Left lung (tissue), 10 donors: ENCODE measurements around the gene ECSCR. TPM values are rescaled to one million over a fixed set of nuclear protein-coding genes. Genes with fewer than 3 reads are reported as not detected.

Experiments used
- ATAC-seq: fragments of 200-7000 bp; cut with Tn5 transposase; one replicate; pipeline ENCODE4 v1.9.1; 2020; ENCODE audit warnings: moderate library complexity
- DNase-seq, 4 donors: peaks; one replicate each; pipeline ENCODE4 v3.0.0-alpha.2; 2013 to 2020
- H3K27ac ChIP-seq, 2 donors: fragments of 200-600 bp; sonication (generic) in 1 of 2; one replicate each; pipeline versions ENCODE4 v1.5.0 to v1.8.0; 2020 to 2021
- H3K27me3 ChIP-seq, 2 donors: fragments of 200-600 bp; sonication (generic) in 1 of 2; one replicate each; pipeline versions ENCODE4 v1.5.0 to v1.8.0; 2020 to 2021
- H3K36me3 ChIP-seq, 2 donors: fragments of 200-600 bp; sonication (generic) in 1 of 2; one replicate each; pipeline versions ENCODE4 v1.5.0 to v1.8.0; 2020 to 2021
- H3K4me1 ChIP-seq, 2 donors: fragments of 200-600 bp; one replicate each; pipeline ENCODE4 v1.8.0; 2021
- H3K4me3 ChIP-seq, 2 donors: fragments of 200-600 bp; sonication (generic) in 1 of 2; one replicate each; pipeline versions ENCODE4 v1.5.0 to v1.8.0; 2020 to 2021; ENCODE audit warnings: mild to moderate bottlenecking in 1 of 2
- H3K9me3 ChIP-seq, 2 donors: fragments of 200-600 bp; sonication (generic) in 1 of 2; one replicate each; pipeline versions ENCODE4 v1.5.0 to v1.8.0; 2020 to 2021
- intact Hi-C, 2 donors: fragments of 100-400 bp; cut with DNase I; formaldehyde crosslinking; loops; one replicate each; pipeline versions ENCODE4 v1.11.2 to v1.14.2; 2022
- polyA plus RNA-seq, 6 donors: library from polyadenylated mRNA; unstranded; fragments of 120-200 nt; gene quantifications; one replicate each; pipeline ENCODE4 v1.2.1, GENCODE V29; 2013; ENCODE audit not compliant: insufficient read length in 6 of 6
- total RNA-seq, 2 donors: library from RNA; stranded (reverse); fragmentation: NEBNext Ultra II Directional; extraction: Animal tissue kit (Norgen Biotek cat#: 25700); gene quantifications; one replicate each; pipeline ENCODE4 v1.2.1, GENCODE V29; 2021
- TF ChIP-seq, protein P1 (sequence below), 2 donors: fragments of 200-600 bp; sonication (generic) in 1 of 2; IDR thresholded peaks; one replicate each; pipeline versions ENCODE4 v1.5.0 to v1.8.0; 2021; ENCODE audit warnings: antibody characterized with exemption in 2 of 2
- donor health status: DM: no; HTN: yes; CAD: no.
- donor health status: DM: no; HTN: no; CAD: no.

The ECSCR gene
- total and polyA plus RNA-seq, 8 donors, result 25.4 to 72.6 (median 64.3) TPM

DNA sequence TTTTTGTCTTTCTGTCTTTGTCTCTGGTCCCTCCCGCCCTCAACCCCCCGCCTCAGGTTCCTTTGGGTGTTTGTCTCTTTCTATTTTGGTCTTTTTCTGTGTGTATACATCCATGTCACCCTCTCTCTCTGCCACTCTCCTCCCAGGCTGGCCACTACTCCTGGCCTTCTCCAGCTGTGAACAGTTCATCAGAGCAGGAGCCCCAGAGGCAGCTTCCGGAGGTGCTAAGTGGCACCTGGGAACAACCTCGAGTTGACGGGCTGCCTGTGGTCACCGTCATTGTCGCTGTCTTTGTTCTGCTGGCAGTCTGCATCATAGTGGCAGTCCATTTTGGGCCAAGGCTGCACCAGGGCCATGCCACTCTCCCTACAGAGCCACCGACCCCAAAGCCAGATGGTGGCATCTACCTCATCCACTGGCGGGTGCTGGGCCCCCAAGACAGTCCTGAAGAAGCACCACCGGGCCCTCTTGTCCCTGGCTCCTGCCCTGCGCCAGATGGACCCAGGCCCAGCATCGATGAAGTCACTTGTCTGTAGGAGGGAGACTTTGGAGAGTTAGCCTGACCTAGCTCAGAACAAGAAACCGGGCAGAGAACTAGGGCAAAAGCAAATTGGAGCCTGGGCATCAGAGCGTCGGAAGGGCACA is 10.0 kb upstream of the ECSCR start:
- Histone ChIP-seq H3K36me3 (peaks cover 0 to 26% of the 10 kb centered on the region in 2 donors), H3K4me3 (no peak overlapping the region), H3K27me3 (no peaks in the 10 kb centered on the region), H3K4me1 (peaks cover 15 to 92% of the 10 kb centered on the region in 2 donors), H3K9me3 (no peaks in the 10 kb centered on the region), H3K27ac (peak overlapping the region; percentile 56 to 70)
- intact Hi-C loops, result no loop called here
- TF ChIP-seq, protein P1, sequence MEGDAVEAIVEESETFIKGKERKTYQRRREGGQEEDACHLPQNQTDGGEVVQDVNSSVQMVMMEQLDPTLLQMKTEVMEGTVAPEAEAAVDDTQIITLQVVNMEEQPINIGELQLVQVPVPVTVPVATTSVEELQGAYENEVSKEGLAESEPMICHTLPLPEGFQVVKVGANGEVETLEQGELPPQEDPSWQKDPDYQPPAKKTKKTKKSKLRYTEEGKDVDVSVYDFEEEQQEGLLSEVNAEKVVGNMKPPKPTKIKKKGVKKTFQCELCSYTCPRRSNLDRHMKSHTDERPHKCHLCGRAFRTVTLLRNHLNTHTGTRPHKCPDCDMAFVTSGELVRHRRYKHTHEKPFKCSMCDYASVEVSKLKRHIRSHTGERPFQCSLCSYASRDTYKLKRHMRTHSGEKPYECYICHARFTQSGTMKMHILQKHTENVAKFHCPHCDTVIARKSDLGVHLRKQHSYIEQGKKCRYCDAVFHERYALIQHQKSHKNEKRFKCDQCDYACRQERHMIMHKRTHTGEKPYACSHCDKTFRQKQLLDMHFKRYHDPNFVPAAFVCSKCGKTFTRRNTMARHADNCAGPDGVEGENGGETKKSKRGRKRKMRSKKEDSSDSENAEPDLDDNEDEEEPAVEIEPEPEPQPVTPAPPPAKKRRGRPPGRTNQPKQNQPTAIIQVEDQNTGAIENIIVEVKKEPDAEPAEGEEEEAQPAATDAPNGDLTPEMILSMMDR (IDR thresholded peaks at IDR 0.05), result no peak
- DNase-seq (no peak), ATAC-seq (no peak)

DNA sequence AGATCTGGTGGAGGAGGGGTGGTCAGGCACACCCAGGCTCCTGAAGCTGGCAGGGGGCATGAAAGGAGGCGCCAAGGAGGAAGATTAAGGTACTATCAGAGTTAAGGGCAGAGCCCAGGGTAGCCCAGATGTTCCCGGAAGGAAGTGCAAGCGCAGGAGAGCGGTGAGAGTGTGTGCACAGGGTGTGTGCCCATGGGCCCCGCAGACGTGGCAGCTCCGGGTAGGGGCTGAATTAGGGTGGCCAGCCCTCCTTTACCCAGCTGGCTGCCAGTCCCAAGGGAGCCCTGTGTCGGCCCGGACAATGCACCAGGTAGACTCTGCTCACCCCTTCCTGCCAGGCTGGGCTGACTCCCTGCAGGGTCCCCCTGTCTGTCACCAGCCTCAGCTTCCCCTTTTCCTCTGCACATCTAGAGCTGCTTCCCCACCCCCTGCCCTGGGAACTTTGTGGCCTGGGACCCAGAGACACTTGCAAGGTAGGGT is 8.3 kb upstream of the ECSCR start, which contains the start of gene SMIM33:
SMIM33 (plus strand) TSS at position 184 of the 480 bp plus-strand sequence; CDS start at position 302, 118 bp downstream.
- DNase-seq (peak in 1 of 4 donors; percentile 81), ATAC-seq (peak; percentile 11)
- Histone ChIP-seq H3K4me1 (peaks cover 15 to 80% of the 10 kb centered on the region in 2 donors), H3K27ac (peak within 1 kb of the TSS in 1 of 2 donors; percentile 69), H3K9me3 (no peaks in the 10 kb centered on the region), H3K36me3 (peaks cover 0 to 9% of the 10 kb centered on the region in 2 donors), H3K27me3 (no peaks in the 10 kb centered on the region), H3K4me3 (no peak within 1 kb of the TSS)
- TF ChIP-seq, protein P1 (IDR thresholded peaks at IDR 0.05), result no peak
- intact Hi-C loops, result no loop called here

DNA sequence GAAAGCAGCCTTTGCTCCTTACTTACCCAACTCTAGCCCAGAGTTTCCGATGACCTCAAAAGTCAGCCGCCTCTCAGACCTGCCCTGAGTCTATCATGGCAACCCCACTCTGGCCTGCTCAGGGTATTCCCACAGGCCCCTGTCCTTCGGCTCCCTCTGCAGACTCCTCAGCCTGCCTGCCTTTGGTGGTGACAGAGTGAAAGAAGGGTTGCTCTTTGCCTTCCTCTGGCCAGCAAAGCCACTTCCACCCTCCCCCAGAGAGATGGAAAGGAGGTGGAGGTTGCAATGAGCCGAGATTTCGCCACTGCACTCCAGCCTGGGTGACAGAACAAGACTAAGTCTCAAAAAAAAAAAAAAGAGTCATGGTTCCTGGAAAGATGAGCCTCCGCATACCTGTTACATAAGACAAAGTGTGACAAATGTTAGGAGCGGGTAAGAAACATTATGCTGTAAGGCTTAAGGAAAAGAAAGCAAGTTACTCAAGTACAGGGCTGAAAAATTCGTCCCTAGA is 5.9 kb upstream of the ECSCR start:
- TF ChIP-seq, protein P1 (IDR thresholded peaks at IDR 0.05), result no peak
- intact Hi-C loops, result no loop called here
- H3K4me1 ChIP-seq, result peaks cover 0 to 56% of the 10 kb centered on the region in 2 donors
- peak overlapping the region in 1 of 2 donors; percentile 57 for H3K27ac ChIP-seq
- H3K4me3 ChIP-seq, result no peak overlapping the region
- no peaks in the 10 kb centered on the region for H3K36me3 ChIP-seq
- H3K27me3 ChIP-seq, result no peaks in the 10 kb centered on the region
- ATAC-seq (peak; percentile 57), DNase-seq (peak in 1 of 4 donors; percentile 47)
- no peaks in the 10 kb centered on the region for H3K9me3 ChIP-seq

DNA sequence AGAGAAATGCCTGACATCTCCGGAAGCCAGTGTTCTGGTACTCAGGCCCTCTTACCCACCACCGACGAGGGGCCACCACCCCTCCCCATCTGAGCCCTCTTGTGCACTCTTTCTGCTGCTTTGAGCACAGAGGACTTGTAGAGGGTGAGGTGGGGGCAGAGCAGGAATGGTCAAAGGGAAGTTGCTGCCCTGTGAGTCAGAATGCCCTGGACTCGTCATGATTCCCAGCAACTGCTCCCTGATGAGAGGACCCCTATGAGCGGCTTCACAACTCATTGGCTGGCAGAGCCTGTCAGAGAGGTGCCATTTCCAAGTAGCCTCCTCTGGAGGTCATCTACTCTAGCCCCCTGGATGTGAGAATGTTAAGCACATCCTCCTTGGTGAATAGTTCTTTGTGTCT is 845 bp downstream of the ECSCR start:
- DNase-seq (peak in 1 of 4 donors; percentile 13), ATAC-seq (peak; percentile 51)
- TF ChIP-seq, protein P1 (IDR thresholded peaks at IDR 0.05), result no peak
- intact Hi-C loops, result no loop called here
- Histone ChIP-seq H3K4me3 (peak overlapping the region in 1 of 2 donors; percentile 42), H3K9me3 (no peaks in the 10 kb centered on the region), H3K36me3 (no peaks in the 10 kb centered on the region), H3K27me3 (no peaks in the 10 kb centered on the region), H3K4me1 (peaks cover 0 to 29% of the 10 kb centered on the region in 2 donors), H3K27ac (peak overlapping the region; percentile 42 to 79)

DNA sequence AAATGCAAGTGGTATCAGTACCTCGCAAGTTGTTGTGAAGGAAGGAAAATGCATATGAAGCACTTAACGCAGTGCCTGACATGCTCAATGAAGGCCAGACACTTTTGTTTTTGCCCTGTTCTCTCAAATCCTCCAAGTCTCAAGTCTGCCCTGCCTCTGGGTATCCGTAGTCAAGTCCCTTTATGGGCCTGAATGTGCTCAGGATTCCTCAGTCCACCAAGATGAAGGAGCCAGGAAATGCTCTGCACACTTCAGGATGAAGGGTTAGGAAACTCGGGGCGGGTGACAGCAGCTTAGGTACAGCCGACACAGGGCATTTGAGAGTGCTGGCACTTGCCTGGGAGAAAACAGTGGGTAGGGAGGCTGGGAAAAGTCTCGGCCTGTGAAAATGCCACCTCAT is 1.4 kb downstream of the ECSCR start:
- TF ChIP-seq, protein P1 (IDR thresholded peaks at IDR 0.05), result no peak
- H3K4me3 ChIP-seq, result peak overlapping the region in 1 of 2 donors; percentile 42
- peaks cover 0 to 29% of the 10 kb centered on the region in 2 donors for H3K4me1 ChIP-seq
- peak overlapping the region; percentile 42 to 79 for H3K27ac ChIP-seq
- H3K36me3 ChIP-seq, result no peaks in the 10 kb centered on the region
- H3K9me3 ChIP-seq, result no peaks in the 10 kb centered on the region
- no peaks in the 10 kb centered on the region for H3K27me3 ChIP-seq
- intact Hi-C loops, result no loop called here
- ATAC-seq, result no peak
- peak in 1 of 4 donors; percentile 3 for DNase-seq
